Measurements from ENCODE around the gene KIAA1755. TPM values are rescaled to one million over a fixed set of nuclear protein-coding genes. Genes with fewer than 3 reads are reported as not detected.

KIAA1755 gene
- total and polyA plus RNA-seq, 2 experiments from 2014 or later = 4.0 to 5.1 TPM

DNA sequence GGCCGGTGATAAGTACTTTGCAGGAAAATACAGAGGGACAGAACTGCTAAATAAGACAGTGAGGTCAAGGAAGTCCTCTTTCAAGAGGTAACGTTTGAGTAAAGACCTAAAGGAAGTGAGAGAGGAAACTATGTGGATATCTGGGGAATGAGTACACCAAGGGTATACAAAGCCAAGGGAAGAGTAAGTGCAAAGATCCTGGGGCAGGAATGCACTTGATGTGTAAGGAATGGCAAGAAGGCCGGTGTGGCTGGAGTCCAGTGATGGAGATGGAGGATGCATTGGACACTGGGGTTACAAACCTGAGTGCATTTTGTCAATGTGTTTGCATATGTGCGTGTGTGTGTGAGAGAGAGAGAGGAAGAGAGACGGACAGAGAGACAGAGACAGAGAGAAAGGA is 63.3 kb downstream of the KIAA1755 start:
- DNase-seq = no peak
- WGBS, 2 experiments (ENCODE audit: low coverage in 1 of 2, low lambda C conversion rate in 2 of 2, missing lambda C conversion rate in 2 of 2) = 80 to 94% methylated on average over 5 of the region's 5 CpGs
- TF ChIP-seq EZH2phosphoT487 (IDR thresholded peaks at IDR 0.05; ENCODE audit: insufficient read depth, low read depth) (no peak), EZH2 (IDR thresholded peaks at IDR 0.05; ENCODE audit: insufficient read depth, poor library complexity, severe bottlenecking) (no peak)
- no peak overlapping the region for H2AFZ ChIP-seq
- no peak overlapping the region for H3K4me3 ChIP-seq
- H4K20me1 ChIP-seq (ENCODE audit: insufficient read depth) = no peaks in the 10 kb centered on the region
- peaks cover 17% of the 10 kb centered on the region; the same call in 1 of the 2 replicates for H3K4me1 ChIP-seq (ENCODE audit: insufficient read depth)
- H3K27me3 ChIP-seq (replicated peaks; ENCODE audit: insufficient read depth) = no peaks in the 10 kb centered on the region
- H3K9me3 ChIP-seq (ENCODE audit: low read depth) = no peaks in the 10 kb centered on the region
- H3K36me3 ChIP-seq (ENCODE audit: low read depth) = no peaks in the 10 kb centered on the region
- peak overlapping the region; percentile 55; the same call in 1 of the 2 replicates for H3K27ac ChIP-seq
- H3K4me2 ChIP-seq (ENCODE audit: unreplicated experiment) = no peak overlapping the region
- in situ Hi-C loops (cut with MboI) = no loop called here
- no peak overlapping the region for H3K9ac ChIP-seq
- H3F3A ChIP-seq (ENCODE audit: insufficient read depth) = peaks cover 6% of the 10 kb centered on the region; the same call in 1 of the 2 replicates
- H3K79me2 ChIP-seq (ENCODE audit: insufficient read depth) = no peaks in the 10 kb centered on the region
- no peaks in the 10 kb centered on the region for H3K9me2 ChIP-seq (ENCODE audit: insufficient read depth)

GRCh38 chr20:38196592-38196991 is 63.9 kb downstream of the KIAA1755 start:
- Histone ChIP-seq H3F3A (ENCODE audit: insufficient read depth) (peaks cover 2% of the 10 kb centered on the region; the same call in 1 of the 2 replicates), H3K9me2 (ENCODE audit: insufficient read depth) (no peaks in the 10 kb centered on the region), H3K27me3 (replicated peaks; ENCODE audit: insufficient read depth) (no peaks in the 10 kb centered on the region), H3K27ac (peak overlapping the region; percentile 55), H3K79me2 (ENCODE audit: insufficient read depth) (no peaks in the 10 kb centered on the region), H2AFZ (no peak overlapping the region), H4K20me1 (ENCODE audit: insufficient read depth) (no peaks in the 10 kb centered on the region), H3K9me3 (ENCODE audit: low read depth) (no peaks in the 10 kb centered on the region), H3K4me1 (ENCODE audit: insufficient read depth) (peaks cover 16% of the 10 kb centered on the region; the same call in 1 of the 2 replicates), H3K9ac (0 out of 2 replicates have a peak overlapping the region, but pooled peaks have one; percentile 27), H3K4me3 (no peak overlapping the region), H3K36me3 (ENCODE audit: low read depth) (no peaks in the 10 kb centered on the region), H3K4me2 (ENCODE audit: unreplicated experiment) (no peak overlapping the region)
- in situ Hi-C loops (cut with MboI) = no loop called here
- WGBS, 2 experiments (ENCODE audit: low coverage in 1 of 2, low lambda C conversion rate in 2 of 2, missing lambda C conversion rate in 2 of 2) = 50 to 78% methylated on average over 5 of the region's 5 CpGs
- TF ChIP-seq EZH2phosphoT487 (IDR thresholded peaks at IDR 0.05; ENCODE audit: insufficient read depth, low read depth) = no peak
- no peak for TF ChIP-seq EZH2 (IDR thresholded peaks at IDR 0.05; ENCODE audit: insufficient read depth, poor library complexity, severe bottlenecking)
- peak; percentile 83 for DNase-seq

DNA sequence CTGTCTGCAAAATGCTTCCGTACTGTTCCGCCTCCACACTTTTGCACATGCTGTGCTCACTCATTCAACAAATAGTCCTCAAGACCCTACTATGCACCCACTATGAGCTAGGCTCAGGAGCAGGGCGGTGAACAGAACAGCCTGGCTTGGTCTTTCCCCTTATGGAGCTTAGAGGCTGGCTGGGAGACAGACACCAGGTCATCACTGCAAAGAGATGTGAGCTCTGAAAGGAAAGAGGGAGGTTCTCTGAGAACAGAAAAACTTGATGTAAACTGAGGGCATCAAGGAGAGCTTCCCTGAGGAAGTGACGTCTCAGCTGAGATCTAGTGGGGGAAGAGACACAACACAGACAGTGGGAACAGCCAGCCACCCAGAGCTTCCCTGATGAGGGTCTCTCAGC is 64.5 kb downstream of the KIAA1755 start:
- Histone ChIP-seq H3K36me3 (ENCODE audit: low read depth) (no peaks in the 10 kb centered on the region), H2AFZ (no peak overlapping the region), H3K4me1 (ENCODE audit: insufficient read depth) (peaks cover 12% of the 10 kb centered on the region; the same call in 1 of the 2 replicates), H3K27ac (peak overlapping the region; percentile 55), H3K27me3 (replicated peaks; ENCODE audit: insufficient read depth) (no peaks in the 10 kb centered on the region), H3K4me3 (no peak overlapping the region), H3K9me3 (ENCODE audit: low read depth) (no peaks in the 10 kb centered on the region), H3K9ac (no peak overlapping the region), H3K9me2 (ENCODE audit: insufficient read depth) (no peaks in the 10 kb centered on the region), H3K79me2 (ENCODE audit: insufficient read depth) (no peaks in the 10 kb centered on the region), H3F3A (ENCODE audit: insufficient read depth) (no peaks in the 10 kb centered on the region; the same call in 1 of the 2 replicates), H3K4me2 (ENCODE audit: unreplicated experiment) (no peak overlapping the region), H4K20me1 (ENCODE audit: insufficient read depth) (no peaks in the 10 kb centered on the region)
- no peak for TF ChIP-seq EZH2phosphoT487 (IDR thresholded peaks at IDR 0.05; ENCODE audit: insufficient read depth, low read depth)
- TF ChIP-seq EZH2 (IDR thresholded peaks at IDR 0.05; ENCODE audit: insufficient read depth, poor library complexity, severe bottlenecking) = no peak
- in situ Hi-C loops (cut with MboI) = no loop called here
- WGBS, 2 experiments (ENCODE audit: low coverage in 1 of 2, low lambda C conversion rate in 2 of 2, missing lambda C conversion rate in 2 of 2) = 96% methylated on average over 4 of the region's 4 CpGs
- no peak for DNase-seq

- H3K79me2 ChIP-seq (ENCODE audit: insufficient read depth) = no peaks in the 10 kb centered on the region
- no peaks in the 10 kb centered on the region for H3K9me2 ChIP-seq (ENCODE audit: insufficient read depth)
- H3K4me2 ChIP-seq (ENCODE audit: unreplicated experiment) = no peak overlapping the region
- peaks cover 10% of the 10 kb centered on the region; the same call in 1 of the 2 replicates for H3K4me1 ChIP-seq (ENCODE audit: insufficient read depth)
- no peak for TF ChIP-seq EZH2phosphoT487 (IDR thresholded peaks at IDR 0.05; ENCODE audit: insufficient read depth, low read depth)
- no peak for TF ChIP-seq EZH2 (IDR thresholded peaks at IDR 0.05; ENCODE audit: insufficient read depth, poor library complexity, severe bottlenecking)
- H4K20me1 ChIP-seq (ENCODE audit: insufficient read depth) = no peaks in the 10 kb centered on the region
- no peaks in the 10 kb centered on the region for H3K9me3 ChIP-seq (ENCODE audit: low read depth)
- no peaks in the 10 kb centered on the region for H3K36me3 ChIP-seq (ENCODE audit: low read depth)
- 77 to 81% methylated on average over 7 of the region's 7 CpGs for WGBS, 2 experiments (ENCODE audit: low coverage in 1 of 2, low lambda C conversion rate in 2 of 2, missing lambda C conversion rate in 2 of 2)
- H3K9ac ChIP-seq = no peak overlapping the region
- H3K27me3 ChIP-seq (replicated peaks; ENCODE audit: insufficient read depth) = no peaks in the 10 kb centered on the region
- H2AFZ ChIP-seq = no peak overlapping the region
- H3K27ac ChIP-seq = no peak overlapping the region
- in situ Hi-C loops (cut with MboI) = no loop called here
- no peaks in the 10 kb centered on the region for H3F3A ChIP-seq (ENCODE audit: insufficient read depth)
- no peak overlapping the region for H3K4me3 ChIP-seq
- DNase-seq = no peak
These were observed 65.0 kb downstream of the KIAA1755 start for GRCh38 chr20:38195521-38195920.
